ENCODE data around the gene VAV3. TPM values are rescaled to one million over a fixed set of nuclear protein-coding genes. Genes with fewer than 3 reads are reported as not detected.

Gene VAV3
- total and polyA plus RNA-seq, 9 of the 15 experiments (the other 6 are each of a cell fraction or from before 2014, with no cell fraction given), result not detected

- FAIRE-seq (no peak), DNase-seq (ENCODE audit: extremely low read depth in 1 of 4, low spot score in 3 of 4) (no peak), ATAC-seq (no peak)
- Histone ChIP-seq H3K4me1 (replicated peaks in 1 of 2; ENCODE audit: control insufficient read depth in 2 of 2, insufficient read depth in 2 of 2, low read length in 2 of 2) (no peaks in the 10 kb centered on the region), H3K9me3 (replicated peaks; ENCODE audit: control insufficient read depth, insufficient read depth, low read depth, low read length) (no peaks in the 10 kb centered on the region), H3K9ac (ENCODE audit: insufficient read depth in 1 of 2, low read depth in 2 of 2, low read length in 2 of 2) (no peak overlapping the region), H3K36me3 (ENCODE audit: control insufficient read depth, insufficient read depth, low read length) (no peaks in the 10 kb centered on the region), H3K27me3 (ENCODE audit: control insufficient read depth in 2 of 2, insufficient read depth in 2 of 2, low read length in 2 of 2) (no peaks in the 10 kb centered on the region), H3K4me2 (ENCODE audit: insufficient read depth, low read length) (no peak overlapping the region), H3K79me2 (ENCODE audit: control insufficient read depth, insufficient read depth, low read length) (no peaks in the 10 kb centered on the region), H2AFZ (ENCODE audit: low read depth, low read length) (no peak overlapping the region), H4K20me1 (replicated peaks; ENCODE audit: control insufficient read depth, insufficient read depth, low read length) (no peaks in the 10 kb centered on the region), H3K27ac (ENCODE audit: extremely low read depth, low read depth, low read length) (no peak overlapping the region), H3K4me3 (no peak overlapping the region), H3K9me1 (ENCODE audit: control insufficient read depth, insufficient read depth, low read length) (no peaks in the 10 kb centered on the region)
- TF ChIP-seq, protein P1, sequence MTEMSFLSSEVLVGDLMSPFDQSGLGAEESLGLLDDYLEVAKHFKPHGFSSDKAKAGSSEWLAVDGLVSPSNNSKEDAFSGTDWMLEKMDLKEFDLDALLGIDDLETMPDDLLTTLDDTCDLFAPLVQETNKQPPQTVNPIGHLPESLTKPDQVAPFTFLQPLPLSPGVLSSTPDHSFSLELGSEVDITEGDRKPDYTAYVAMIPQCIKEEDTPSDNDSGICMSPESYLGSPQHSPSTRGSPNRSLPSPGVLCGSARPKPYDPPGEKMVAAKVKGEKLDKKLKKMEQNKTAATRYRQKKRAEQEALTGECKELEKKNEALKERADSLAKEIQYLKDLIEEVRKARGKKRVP (CRISPR knock-in tag; IDR thresholded peaks at IDR 0.05), result no peak
- TF ChIP-seq HDAC3 (IDR thresholded peaks at IDR 0.05; ENCODE audit: borderline replicate concordance, partially characterized antibody) (no peak), SRSF9 (IDR thresholded peaks at IDR 0.05; ENCODE audit: borderline replicate concordance, low read depth, low read length) (no peak), TAF7 (tag; IDR thresholded peaks at IDR 0.05) (no peak), HDGF (IDR thresholded peaks at IDR 0.05) (no peak), ERF (CRISPR knock-in tag; IDR thresholded peaks at IDR 0.05) (no peak), LCOR (CRISPR knock-in tag; IDR thresholded peaks at IDR 0.05) (no peak)
- TF ChIP-seq, protein P2, sequence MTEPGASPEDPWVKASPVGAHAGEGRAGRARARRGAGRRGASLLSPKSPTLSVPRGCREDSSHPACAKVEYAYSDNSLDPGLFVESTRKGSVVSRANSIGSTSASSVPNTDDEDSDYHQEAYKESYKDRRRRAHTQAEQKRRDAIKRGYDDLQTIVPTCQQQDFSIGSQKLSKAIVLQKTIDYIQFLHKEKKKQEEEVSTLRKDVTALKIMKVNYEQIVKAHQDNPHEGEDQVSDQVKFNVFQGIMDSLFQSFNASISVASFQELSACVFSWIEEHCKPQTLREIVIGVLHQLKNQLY (CRISPR knock-in tag; conservative IDR thresholded peaks at IDR 0.05), result no peak
- 0% methylated on average over 1 of the region's 1 CpG for WGBS (ENCODE audit: insufficient coverage, low coverage, missing lambda C conversion rate)
- intact Hi-C loops (cut with micrococcal nuclease), result no loop called here
- in situ Hi-C loops (cut with MboI), result no loop called here
- ChIA-PET CTCF (ENCODE audit: low intra/inter-chr PET ratio) (no interaction called here), POLR2A (no interaction called here)
- no TSS peak for BruUV-seq (replicated peaks)
Observed at GRCh38 chr1:107620753-107621152, 344.2 kb downstream of the VAV3 start.
